ENCODE results near the gene YWHAE. TPM values are rescaled to one million over a fixed set of nuclear protein-coding genes. Genes with fewer than 3 reads are reported as not detected.

YWHAE gene
- total and polyA plus RNA-seq, 10 of the 15 experiments (the other 5 are each of a cell fraction or from before 2014, with no cell fraction given), result 189 to 651 (median 469) TPM

DNA sequence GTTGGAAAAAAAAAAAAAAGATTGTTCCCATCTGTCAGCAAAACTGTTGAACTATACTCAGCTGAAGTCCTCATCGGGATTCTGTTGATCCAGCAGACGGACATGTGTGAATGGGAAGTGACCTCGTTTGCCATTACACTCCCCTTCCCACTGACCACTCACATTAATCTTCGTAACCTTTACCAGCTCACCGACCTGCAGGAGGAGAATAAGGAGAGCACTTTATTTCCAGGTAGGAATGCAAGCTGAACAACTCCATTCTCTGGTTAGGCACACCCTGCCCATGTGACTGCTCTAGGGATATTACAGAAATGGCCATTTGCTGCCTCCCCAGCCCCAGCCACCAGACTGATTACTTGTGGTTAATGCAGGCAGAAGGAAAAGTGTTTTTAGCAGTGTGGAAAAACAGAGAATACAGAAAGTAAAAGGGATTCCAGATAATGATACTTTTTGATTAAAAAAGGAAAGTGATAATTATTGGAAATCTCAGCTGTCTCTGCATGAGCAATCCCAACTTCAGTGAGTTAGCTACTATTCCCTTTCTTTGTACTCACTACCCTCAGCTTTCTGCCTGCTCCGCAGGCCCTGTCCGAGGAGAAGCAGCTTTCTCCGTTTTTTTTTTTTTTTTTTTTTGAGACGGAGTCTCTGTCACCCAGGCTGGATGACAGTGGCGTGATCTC lies 23.6 kb upstream of the YWHAE start:
- Histone ChIP-seq H2AFZ (ENCODE audit: control insufficient read depth, low read depth, low read length) (no peak overlapping the region), H3K79me2 (ENCODE audit: control insufficient read depth, insufficient read depth, low read length) (peaks cover 1% of the 10 kb centered on the region; the same call in 1 of the 2 replicates), H3K4me3 (no peak overlapping the region), H3K9me3 (replicated peaks; ENCODE audit: control insufficient read depth, insufficient read depth, low read length) (no peaks in the 10 kb centered on the region), H3K4me2 (ENCODE audit: control insufficient read depth, insufficient read depth) (no peak overlapping the region), H3K4me1 (ENCODE audit: control insufficient read depth, insufficient read depth, low read length) (no peaks in the 10 kb centered on the region), H4K20me1 (ENCODE audit: control insufficient read depth, insufficient read depth) (no peaks in the 10 kb centered on the region), H3K27ac (ENCODE audit: control insufficient read depth, insufficient read depth) (no peak overlapping the region), H3K27me3 (replicated peaks in 1 of 2; ENCODE audit: control insufficient read depth in 2 of 2, insufficient read depth in 2 of 2, low read length in 1 of 2) (no peaks in the 10 kb centered on the region), H3K9ac (ENCODE audit: control insufficient read depth, insufficient read depth, low read length) (no peak overlapping the region), H3K36me3 (ENCODE audit: control insufficient read depth in 2 of 2, insufficient read depth in 2 of 2, low read length in 1 of 2) (peaks cover 2 to 9% of the 10 kb centered on the region in 2 experiments)
- 83% methylated on average over 8 of the region's 10 CpGs for WGBS (ENCODE audit: insufficient coverage, insufficient replicate concordance, low lambda C conversion rate, missing lambda C conversion rate)
- SMC1A ChIA-PET (ENCODE audit: uncharacterized antibody, unreplicated experiment), result interaction anchor here (1.0 to 1.3 kb wide), 2 partner anchors 9 to 58 kb away, joined by 3 read pairs; no protein-coding TSS in a partner anchor
- RAD21 ChIA-PET (ENCODE audit: unreplicated experiment), result interaction anchor here (0.7 to 0.8 kb wide), 2 partner anchors 58 to 395 kb away, joined by 3 read pairs; no protein-coding TSS in a partner anchor
- TF ChIP-seq, protein P1, sequence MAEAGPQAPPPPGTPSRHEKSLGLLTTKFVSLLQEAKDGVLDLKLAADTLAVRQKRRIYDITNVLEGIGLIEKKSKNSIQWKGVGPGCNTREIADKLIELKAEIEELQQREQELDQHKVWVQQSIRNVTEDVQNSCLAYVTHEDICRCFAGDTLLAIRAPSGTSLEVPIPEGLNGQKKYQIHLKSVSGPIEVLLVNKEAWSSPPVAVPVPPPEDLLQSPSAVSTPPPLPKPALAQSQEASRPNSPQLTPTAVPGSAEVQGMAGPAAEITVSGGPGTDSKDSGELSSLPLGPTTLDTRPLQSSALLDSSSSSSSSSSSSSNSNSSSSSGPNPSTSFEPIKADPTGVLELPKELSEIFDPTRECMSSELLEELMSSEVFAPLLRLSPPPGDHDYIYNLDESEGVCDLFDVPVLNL (IDR thresholded peaks at IDR 0.05; ENCODE audit: low read depth, low read length), result no peak
- TF ChIP-seq MEF2A (IDR thresholded peaks at IDR 0.05; ENCODE audit: insufficient read depth, low read depth, low read length) (no peak), POLR2AphosphoS2 (IDR thresholded peaks at IDR 0.05; ENCODE audit: low read depth, low read length) (no peak), CHD4 (IDR thresholded peaks at IDR 0.05) (no peak), POLR2AphosphoS5 (IDR thresholded peaks at IDR 0.05; ENCODE audit: low read length) (no peak), EP300 (IDR thresholded peaks at IDR 0.05; ENCODE audit: borderline replicate concordance in 1 of 2, control insufficient read depth in 1 of 2, low read depth in 2 of 2, low read length in 2 of 2) (no peak), EGR1 (IDR thresholded peaks at IDR 0.05; ENCODE audit: borderline replicate concordance in 1 of 2, low read depth in 2 of 2, low read length in 2 of 2) (no peak), SIX5 (IDR thresholded peaks at IDR 0.05; ENCODE audit: low read depth, low read length, severe bottlenecking) (no peak), CEBPB (IDR thresholded peaks at IDR 0.05; ENCODE audit: borderline replicate concordance in 1 of 2, low read depth in 2 of 2, low read length in 2 of 2) (no peak), GATAD2B (conservative IDR thresholded peaks at IDR 0.05; ENCODE audit: low read depth) (no peak), HDAC2 (IDR thresholded peaks at IDR 0.05) (no peak)
- TF ChIP-seq, protein P2, sequence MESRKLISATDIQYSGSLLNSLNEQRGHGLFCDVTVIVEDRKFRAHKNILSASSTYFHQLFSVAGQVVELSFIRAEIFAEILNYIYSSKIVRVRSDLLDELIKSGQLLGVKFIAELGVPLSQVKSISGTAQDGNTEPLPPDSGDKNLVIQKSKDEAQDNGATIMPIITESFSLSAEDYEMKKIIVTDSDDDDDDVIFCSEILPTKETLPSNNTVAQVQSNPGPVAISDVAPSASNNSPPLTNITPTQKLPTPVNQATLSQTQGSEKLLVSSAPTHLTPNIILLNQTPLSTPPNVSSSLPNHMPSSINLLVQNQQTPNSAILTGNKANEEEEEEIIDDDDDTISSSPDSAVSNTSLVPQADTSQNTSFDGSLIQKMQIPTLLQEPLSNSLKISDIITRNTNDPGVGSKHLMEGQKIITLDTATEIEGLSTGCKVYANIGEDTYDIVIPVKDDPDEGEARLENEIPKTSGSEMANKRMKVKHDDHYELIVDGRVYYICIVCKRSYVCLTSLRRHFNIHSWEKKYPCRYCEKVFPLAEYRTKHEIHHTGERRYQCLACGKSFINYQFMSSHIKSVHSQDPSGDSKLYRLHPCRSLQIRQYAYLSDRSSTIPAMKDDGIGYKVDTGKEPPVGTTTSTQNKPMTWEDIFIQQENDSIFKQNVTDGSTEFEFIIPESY (IDR thresholded peaks at IDR 0.05), result no peak
- TF ChIP-seq, protein P3, sequence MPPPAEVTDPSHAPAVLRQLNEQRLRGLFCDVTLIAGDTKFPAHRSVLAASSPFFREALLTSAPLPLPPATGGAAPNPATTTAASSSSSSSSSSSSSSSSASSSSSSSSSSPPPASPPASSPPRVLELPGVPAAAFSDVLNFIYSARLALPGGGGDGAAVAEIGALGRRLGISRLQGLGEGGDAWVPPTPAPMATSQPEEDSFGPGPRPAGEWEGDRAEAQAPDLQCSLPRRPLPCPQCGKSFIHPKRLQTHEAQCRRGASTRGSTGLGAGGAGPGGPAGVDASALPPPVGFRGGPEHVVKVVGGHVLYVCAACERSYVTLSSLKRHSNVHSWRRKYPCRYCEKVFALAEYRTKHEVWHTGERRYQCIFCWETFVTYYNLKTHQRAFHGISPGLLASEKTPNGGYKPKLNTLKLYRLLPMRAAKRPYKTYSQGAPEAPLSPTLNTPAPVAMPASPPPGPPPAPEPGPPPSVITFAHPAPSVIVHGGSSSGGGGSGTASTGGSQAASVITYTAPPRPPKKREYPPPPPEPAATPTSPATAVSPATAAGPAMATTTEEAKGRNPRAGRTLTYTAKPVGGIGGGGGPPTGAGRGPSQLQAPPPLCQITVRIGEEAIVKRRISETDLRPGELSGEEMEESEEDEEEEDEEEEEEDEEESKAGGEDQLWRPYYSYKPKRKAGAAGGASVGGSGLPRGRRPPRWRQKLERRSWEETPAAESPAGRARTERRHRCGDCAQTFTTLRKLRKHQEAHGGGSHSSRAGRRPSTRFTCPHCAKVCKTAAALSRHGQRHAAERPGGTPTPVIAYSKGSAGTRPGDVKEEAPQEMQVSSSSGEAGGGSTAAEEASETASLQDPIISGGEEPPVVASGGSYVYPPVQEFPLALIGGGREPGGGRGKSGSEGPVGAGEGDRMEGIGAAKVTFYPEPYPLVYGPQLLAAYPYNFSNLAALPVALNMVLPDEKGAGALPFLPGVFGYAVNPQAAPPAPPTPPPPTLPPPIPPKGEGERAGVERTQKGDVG (CRISPR knock-in tag; IDR thresholded peaks at IDR 0.05), result no peak
- ATAC-seq, result no peak
- intact Hi-C loops (cut with micrococcal nuclease; ENCODE audit: unreplicated experiment), result no loop called here
- no peak for FAIRE-seq
- CTCF ChIA-PET, result interaction anchor here (1.4 to 1.5 kb wide), 2 partner anchors 59 to 92 kb away, joined by 3 to 5 read pairs; no protein-coding TSS in a partner anchor
- POLR2A ChIA-PET, result interaction anchor here (0.6 kb wide), 3 partner anchors 37 to 433 kb away, joined by 3 to 5 read pairs (median 3); no protein-coding TSS in a partner anchor
- in situ Hi-C loops (cut with MboI), result no loop called here
- DNase-seq (ENCODE audit: low read depth, low spot score), result no peak
- BruUV-seq (replicated peaks), result no TSS peak

Measured in GM12878 (cell line).